GM19438 (cell line): ENCODE measurements around the gene CSTPP1.
"Not testable (repeated sequence)": the region's sequence is repeated elsewhere in the genome, so short reads cannot be mapped to it uniquely, and the experiment has no call there.

ENCODE experiments used
- ATAC-seq: cut with Tn5 transposase; IDR thresholded peaks from one replicate; pipeline ENCODE4 v1.9.1; 2021; ENCODE audit warnings: low read depth; ENCODE audit not compliant: unreplicated experiment

The CSTPP1 gene

DNA sequence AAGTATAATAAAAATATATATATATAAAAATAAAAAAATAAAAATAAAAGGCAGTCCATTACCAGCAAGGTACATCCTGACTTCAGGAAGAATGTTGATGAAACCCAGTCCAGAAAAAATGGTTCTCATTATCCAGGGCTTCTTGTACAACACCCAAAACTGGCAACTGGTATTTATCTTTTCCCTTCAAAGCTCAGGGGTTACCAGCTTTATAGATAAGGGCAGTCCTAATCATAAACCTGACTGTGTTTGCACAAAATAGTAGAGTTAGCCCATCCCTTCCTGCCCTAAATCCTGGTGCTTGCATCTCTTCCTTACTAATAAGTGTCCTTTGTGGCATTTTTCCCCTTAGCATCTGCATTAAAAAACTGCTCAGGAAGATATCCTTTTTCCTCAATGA, 97.5 kb downstream of the CSTPP1 start:
- no peak for ATAC-seq

DNA sequence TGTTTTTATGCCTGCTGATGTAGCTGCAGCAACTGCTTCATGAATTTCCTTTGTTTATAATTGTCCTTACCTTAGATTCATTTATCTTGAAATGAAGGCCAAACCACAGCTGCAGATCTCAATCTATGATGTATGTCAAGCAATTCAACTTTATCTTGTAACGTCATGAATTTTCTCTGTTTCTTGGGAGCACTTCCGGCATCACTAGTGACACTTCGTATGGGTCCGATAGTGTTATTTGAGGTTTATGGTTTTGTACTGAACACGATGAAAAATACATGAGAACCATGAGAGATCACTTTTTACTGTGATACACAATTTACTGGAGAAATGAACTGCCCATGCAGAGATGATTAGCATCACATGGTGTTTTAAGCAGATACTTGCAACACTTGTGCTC, 98.5 kb downstream of the CSTPP1 start:
- no peak for ATAC-seq

DNA sequence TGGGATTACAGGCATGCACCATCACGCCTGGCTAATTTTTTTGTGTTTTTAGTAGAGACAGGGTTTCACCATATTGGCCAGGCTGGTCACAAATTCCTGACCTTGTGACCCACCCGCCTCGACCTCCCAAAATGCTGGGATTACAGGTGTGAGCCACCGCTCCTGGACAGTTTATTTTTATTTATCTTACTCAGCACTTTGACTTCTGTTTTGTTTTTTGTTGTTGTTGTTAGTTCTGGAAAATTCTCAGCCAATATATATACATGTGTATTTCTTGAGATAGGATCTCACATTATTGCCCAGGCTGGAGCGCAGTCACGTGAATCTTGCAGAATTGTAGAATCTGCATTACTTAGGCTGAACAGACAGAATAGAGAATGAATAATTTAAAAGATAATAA, 107.6 kb downstream of the CSTPP1 start:
- ATAC-seq: no peak

DNA sequence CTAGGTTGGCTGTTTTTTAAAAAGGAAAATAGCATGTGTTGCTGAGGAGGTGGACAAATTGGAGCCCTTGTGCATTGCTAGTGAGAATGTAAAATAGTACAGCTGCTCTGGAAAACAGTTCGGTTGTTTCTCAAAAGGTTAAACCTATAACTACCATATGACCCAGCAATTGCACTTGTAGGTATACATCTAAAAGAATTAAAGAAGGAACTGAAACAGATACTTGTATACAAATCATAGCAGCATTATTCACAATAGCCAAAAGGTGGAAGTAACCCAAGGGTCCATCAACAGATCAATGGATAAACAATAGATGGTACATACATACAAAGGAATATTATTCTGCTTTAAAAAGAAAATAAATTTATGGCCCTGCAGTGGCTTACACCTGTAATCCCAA, 111.4 kb downstream of the CSTPP1 start:
- no peak for ATAC-seq

DNA sequence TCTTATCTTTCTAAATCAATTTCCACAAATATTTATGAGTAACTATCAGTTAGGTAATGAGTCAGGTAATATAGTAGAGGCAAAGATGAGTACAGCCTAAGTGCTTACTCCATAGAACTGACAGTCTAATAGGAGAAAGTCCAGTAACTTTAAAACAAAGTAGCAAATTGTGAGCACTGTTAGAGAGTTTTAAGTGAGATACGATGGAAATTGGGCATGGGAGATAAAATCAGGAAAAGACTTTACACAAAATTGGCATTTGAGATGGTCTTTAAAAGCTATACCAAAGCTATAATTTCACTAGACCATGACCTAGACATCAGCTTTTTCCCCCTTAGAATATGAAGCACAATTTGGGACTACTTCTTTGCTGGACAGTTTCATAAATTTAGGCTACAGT, 113.7 kb downstream of the CSTPP1 start:
- ATAC-seq: no peak

DNA sequence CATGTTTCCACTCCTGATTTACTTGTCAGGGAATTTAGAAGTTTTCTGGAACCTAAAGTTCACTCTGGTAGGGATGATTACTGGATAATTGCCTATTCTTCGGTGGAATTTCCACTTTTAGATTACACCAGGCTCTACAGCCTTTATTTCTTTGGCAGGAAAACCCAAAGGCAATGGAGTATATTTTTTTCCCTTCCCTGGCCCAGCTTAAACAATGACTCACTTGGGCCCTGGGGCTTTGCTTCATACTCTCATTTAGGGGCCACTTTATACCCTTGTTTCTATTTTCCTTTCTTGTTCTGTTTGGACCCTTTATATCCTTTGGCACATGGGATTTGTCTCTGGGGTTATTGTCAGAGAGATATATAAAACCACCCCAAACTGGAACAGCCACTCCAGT, 114.7 kb downstream of the CSTPP1 start:
- no peak for ATAC-seq

DNA sequence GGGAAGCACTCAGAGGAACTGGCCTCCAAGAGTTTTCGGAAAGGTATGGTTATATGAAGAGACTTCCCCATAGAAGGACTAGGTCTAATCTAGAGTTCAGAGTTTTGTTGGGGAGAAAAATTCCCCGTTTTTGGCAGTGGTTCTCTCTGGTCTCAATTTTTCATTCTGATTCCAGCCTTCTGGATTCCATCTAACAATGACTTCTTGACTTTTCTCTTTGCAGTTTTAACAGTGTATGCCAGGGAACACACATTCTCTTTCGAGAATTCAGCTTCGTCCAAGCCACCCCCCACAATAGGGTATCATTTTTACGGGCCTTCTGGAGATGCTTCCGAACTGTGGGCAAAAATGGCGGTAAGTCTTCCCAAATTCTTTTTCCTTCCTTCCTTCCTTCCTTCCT, 115.6 kb downstream of the CSTPP1 start:
- no peak for ATAC-seq

DNA sequence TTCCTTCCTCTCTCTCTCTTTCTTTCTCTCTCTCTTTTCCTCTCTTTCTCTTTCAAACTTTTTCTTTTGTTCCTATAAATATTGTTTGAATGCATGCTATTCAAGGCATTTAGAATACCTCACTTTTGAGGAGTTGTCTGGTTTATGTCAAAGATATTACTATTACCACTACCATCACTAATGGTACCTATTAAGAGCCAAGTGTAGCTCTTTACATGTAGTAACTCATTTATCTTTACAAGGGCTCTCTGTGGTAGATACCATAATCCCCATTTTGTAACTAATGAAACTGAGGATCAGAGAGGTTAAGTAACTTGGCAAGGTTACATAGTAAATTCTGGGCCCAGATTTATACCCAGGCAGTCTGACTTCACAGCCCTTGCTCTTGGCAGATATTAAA, 116.0 kb downstream of the CSTPP1 start:
- no peak for ATAC-seq

DNA sequence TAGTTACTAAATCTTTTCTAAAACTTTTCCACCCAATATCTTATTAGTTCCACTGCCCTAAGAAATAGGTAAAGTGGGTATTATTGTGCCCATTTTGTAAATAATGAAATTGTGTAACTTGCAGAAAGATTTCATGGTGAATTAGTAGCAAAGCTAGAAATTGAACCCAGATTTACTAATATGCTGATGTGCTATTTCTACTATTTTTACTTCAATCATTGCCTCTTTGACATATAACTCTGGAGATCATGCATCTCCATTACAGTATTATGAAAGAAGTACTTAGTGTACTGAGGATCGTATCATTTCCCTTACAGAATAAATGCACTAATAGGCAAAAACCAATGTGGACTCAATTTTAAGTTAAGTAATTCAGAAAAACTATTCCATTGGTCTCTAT, 119.0 kb downstream of the CSTPP1 start:
- ATAC-seq: no peak

DNA sequence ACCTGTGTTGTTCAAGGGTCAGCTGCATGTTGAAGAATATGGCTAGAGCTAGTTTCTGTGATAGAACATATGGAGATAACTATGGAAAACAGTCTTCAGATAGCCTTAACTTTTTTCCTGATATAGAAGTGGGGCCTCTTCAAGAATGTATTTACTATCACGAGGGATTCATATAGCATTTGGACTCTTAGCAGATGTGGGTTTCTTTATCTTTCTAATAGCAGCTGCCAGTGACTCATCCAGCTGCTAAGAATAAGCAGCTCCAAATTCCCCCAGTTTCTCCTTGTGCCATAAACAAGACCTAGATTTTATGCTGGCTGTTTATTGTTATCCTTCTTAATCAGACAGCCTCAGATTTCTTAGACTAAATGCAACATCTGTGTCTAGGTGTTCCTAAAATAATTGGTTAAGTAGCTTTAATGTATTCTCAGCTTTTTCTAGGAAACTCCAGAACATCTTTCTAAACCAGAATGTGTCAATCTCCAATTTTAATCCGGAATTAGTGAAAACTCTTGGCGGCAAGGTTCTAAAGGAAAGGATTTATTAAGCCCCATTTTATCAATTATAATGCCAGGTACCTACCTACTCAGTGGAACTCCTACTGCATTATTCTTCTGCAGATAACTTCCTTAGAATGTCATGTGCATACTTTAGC, 119.8 kb downstream of the CSTPP1 start:
- no peak for ATAC-seq

DNA sequence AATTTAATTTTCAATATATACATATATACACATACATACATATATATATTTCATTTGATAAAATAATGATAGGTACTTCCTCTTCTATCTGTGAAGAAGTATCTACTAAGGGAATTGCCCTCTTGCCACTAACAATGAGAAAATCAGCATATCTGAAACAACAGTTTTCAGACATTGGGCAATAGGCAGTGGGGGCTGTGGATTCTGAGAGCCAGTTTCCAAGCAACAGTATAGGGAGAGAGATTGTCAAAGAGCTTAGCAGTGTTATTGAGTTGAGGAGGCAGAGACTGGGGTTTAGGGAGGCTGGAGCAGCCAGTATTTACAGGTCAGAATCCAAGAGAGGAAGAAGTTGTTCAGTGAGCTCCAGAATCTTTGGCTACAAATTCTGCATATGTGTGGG, 120.8 kb downstream of the CSTPP1 start:
- ATAC-seq: no peak

DNA sequence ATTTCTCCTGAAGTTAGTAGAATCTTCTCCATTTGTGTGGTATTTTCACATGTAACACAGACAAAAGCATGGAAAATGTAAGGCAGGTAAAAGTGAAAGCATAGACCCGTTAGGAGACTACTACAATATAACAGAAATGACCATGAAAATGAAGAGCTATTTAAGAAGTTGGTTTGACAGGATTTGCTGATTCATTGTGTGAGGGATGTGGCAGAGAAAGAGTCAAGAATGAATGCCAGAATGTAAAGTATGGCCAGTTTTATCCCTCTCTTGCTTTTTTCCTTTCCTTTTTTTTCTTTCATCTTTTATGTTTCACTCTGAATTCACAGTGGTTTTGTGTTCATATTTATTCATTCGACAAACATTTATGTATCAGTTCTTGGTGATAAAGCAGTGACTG, 124.2 kb downstream of the CSTPP1 start:
- no peak for ATAC-seq

DNA sequence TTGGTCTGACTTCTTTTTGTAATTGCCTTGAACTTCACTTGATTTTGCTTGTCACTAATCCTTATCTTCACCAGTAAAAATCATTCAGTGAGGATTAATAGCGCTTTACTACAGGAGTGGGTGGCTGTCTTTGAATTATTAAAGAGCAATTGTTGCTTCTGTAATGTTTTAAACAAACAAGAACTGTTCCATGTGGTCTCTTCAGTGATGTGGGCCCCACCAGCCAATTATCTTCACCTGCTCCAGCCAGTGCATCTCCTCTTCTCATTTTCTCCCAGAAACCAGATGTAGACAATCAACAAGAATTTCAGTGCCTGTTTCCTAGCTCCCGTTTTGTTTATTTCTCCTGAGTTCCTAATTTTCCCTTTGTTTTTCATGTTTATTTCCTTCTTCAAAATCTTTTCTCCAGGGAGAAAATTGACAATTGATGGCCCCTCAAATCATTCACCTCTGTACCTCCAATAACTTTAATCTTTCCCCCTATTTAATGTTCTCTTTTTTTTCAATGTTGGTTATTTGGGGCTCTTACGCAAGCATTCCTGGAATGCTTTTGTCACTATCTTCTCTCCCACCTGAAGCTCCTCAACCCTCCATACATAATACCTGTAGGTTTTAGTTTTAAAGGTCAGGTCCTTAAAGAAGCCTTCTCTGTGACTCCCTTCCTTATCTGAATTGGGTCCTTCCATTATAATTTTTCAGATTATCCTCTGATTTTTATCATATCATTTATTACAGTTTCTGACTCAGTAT, 125.0 kb downstream of the CSTPP1 start:
- ATAC-seq: no peak

DNA sequence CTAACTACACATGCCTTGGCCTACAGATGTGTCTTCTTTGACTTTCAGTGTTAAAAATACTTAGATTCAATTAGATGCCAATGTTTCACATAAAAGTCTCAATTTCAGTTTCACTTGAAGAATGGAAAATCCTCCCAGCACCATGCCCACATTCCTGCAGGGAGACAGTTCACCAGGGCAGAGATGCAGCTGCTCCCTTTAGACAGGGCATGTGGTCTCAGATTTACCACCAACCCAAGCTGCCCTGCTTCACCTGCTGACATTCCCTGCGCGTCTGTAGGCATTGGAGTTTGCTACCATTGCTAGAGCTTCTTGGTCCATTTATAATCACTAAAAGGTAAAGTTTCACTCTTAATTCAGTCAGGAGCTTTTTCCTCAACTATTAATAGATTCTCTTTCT, 126.2 kb downstream of the CSTPP1 start:
- no peak for ATAC-seq

DNA sequence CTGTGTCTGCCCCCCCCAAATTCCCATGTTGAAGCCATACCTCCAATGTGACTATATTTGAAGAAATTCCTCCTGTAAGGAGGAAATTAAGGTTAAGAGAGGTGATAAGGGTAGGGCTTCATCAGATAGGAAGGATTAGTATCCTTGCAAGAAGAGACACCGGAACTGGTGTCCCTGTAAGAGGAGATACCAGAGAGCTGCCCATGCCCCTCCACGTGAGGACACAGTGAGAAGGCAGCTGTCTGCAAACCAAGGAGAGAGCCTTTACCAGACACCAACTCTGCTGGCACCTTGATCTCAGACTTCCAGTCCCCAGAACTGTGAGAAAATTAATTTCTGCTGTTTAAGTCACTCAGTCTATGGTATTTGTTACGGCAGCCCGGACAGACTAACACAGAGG, 130.8 kb downstream of the CSTPP1 start:
- ATAC-seq: no peak

DNA sequence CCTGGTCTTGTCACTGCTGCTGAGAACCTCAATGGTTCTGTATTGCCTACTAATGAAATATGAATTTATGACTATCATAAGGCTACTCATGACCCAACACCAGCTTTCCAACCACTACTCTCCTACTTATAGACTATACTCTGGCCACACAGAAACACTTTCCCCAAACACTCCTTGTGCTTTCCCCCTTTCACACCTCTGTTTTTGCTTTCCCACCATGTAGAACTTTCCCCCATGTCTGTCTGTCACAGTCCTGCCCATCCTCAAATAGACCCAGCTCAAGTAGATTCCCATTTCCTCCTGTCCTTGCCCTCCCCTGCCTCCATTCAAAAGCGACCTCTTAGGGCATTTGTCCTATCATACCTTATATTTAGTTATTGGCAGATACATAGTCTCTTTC, 134.2 kb downstream of the CSTPP1 start:
- ATAC-seq: no peak

DNA sequence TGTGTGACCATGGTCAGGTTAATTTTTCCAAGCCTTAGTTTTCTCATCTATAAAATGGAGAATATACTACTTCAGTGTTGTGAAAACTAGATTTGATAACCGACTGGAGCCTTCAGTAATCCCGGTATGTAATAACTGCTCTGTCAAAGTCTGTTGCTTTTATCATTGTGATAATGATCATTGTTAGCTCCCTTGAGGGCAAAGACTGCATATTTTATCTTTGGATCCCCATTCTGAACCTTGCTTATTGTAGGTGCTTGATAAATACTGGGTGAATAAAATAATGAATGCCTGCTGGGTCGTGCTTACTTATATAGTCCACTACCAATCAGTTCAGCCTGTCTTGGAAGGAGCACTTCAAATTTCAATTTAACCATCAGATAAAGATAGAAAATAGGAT, 134.8 kb downstream of the CSTPP1 start:
- no peak for ATAC-seq

DNA sequence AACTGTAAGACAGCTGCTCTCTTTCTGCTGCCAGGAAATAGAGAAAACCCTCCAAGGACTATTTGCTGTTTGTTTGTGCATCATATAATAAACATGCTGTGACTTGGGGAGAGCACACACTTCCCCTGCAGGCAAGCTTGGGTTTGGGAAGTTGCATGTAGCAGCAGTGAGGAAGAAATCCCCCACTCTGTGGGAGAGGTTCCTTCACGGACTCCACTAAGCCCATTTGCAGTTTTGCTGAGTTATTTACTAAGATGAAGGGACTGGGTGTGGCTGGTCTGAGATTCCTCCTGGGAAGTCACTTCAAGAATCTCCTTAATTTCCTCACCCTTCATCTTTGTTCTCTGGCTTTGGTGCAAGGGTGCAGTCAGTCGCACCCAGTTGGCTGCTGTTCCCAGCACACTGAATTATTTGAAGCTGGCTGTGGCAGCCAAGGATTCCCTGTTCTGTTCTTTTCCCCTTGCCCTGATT, 135.3 kb downstream of the CSTPP1 start:
- no peak for ATAC-seq

DNA sequence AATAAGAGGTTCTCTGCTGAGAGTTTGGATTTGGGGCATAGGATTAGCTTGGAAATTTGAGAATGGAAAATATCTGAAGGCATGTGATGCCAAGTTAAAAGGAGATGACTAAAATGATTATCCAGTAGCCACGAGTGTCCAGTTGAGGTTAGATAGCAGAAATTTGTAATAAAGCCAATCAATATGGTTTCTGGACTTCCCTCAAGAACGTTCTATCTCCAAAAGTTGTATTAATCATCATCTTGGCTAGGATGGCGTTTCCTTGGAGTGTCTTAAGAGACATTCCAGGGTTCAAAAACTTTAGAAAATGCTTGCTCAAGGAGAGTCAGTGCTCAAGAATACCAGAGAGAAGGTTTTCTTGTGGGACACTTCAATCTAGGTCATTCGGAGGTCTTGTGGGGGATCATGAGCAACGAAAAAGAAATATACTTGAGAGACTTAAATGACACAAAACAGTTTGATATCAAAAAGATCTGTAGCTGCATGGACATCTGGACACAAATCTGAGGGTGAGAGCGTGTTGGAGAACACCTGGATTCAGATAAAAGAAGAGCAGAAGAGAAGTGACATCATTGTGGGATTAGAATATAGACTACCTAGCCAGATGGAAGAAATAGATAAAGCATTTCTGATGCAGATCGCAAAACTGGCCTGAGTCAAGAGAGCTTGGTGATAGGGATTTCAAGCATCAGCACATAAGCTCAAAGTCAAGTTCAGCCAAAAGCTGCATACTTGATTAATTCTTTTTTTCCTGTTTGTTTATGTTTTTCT, 142.4 kb downstream of the CSTPP1 start:
- ATAC-seq: no peak

DNA sequence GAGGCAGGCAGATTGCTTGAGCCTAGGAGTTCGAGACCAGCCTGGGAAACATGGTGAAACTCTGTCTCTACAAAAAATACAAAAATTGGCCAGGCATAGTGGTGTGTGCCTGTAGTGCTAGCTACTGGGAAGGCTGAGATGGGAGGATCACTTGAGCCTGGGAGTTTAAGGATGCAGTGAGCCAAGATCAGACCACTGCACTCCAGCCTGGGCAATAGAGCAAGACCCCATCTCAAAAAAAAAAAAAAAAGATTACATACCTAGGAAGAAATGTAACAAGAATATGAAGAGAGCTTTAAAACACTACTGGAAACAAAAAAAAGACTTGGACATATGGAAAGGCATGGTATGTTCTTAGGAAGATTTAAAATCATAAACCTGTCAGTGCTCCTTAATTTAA, 144.2 kb downstream of the CSTPP1 start:
- not testable (repeated sequence) for ATAC-seq

DNA sequence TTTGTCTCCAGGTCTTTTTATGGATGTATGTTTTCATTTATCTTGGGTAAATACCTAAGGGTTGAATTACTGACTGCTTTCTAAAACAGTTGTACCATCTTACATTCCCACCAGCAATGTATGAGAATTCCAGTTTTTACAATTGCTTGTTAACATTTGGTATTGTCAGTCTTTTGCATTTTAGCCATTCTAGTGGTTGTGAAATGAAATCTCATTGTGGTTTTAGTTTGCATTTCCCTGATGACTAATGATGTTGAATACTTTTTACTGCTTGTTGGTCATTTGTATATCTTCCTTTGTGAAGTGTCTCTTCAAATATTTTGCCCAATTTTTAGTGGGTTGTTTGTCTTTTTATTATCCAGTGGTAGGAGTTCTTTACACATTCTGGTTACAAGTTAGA, 147.4 kb downstream of the CSTPP1 start:
- ATAC-seq: no peak

DNA sequence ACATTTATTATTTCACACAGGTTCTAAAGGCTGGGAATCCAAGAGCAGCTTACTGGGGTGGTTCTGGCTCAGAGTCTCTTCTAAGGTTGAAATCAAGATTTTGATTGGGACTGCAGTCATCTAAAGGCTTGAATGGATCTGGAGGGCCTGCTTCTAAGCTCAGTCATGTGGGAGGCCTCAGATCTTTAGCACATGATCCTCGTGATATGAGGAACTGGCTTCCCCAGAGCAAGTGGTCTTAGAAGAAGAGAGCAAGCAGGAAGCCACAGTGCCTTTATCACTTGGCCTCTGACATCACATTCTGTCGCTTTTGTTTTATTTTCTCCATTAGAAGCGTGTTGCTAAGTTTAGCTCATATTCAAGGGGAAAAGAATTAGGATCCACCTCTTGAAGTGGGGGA, 151.2 kb downstream of the CSTPP1 start:
- ATAC-seq: no peak
